Pulmonary artery endothelial cell (primary cell): ENCODE results near the gene WNT7B. TPM values are rescaled to one million over a fixed set of nuclear protein-coding genes. Genes with fewer than 3 reads are reported as not detected.

Source experiments
- DNase-seq: peaks from one replicate; pipeline ENCODE4 v3.0.0-alpha.2; 2011; ENCODE audit warnings: low read depth, low spot score
- total RNA-seq: library from RNA; depleted of rRNA; stranded (reverse); fragments of >200 nt; gene quantifications from 2 replicates; pipeline ENCODE4 v1.2.3, GENCODE V29; 2014

The WNT7B gene
- total RNA-seq, 1 donor from 2014 or later: not detected

GRCh38 chr22:45959719-45960476, 17.1 kb downstream of the WNT7B start:
- no peak for DNase-seq

- DNase-seq: no peak
Observed at GRCh38 chr22:45958971-45959370, 18.0 kb downstream of the WNT7B start.

- no peak for DNase-seq
Observed at GRCh38 chr22:45957826-45958225, 19.1 kb downstream of the WNT7B start.

- DNase-seq: no peak
Observed at GRCh38 chr22:45953178-45953577, 23.8 kb downstream of the WNT7B start.

- DNase-seq: no peak
Observed at GRCh38 chr22:45952553-45952952, 24.4 kb downstream of the WNT7B start.

GRCh38 chr22:45952151-45952550, 24.8 kb downstream of the WNT7B start:
- no peak for DNase-seq

GRCh38 chr22:45949891-45950290, 27.1 kb downstream of the WNT7B start:
- no peak for DNase-seq

DNA sequence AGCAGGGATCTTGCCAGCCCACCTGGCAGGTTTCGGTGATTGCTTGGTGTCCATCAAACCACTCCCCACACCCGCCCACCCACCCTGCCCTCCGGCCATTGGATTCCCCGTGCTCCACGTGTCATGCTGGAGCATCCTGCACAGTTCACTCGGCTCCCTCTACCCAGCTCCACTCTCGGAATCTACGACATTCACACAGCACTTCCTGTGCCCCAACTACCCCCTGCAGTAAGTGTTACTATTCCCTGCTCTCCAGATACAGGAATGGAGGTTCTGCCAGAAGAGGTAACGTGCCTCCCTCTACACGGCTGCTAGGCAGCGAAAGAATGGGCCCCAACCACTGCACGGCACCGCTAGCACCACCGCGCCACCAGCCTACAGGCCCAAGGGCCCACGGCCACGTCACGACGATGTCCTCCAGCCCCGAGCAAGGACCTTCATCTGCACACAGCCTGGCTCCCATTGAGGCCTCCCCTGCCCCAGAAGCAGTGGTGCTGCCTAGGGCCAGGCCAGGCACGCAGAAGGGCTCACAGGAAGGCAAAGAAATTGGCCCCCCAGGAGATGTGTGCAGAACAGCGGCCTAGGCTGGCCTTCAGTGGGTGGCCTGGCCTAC, 27.6 kb downstream of the WNT7B start:
- no peak for DNase-seq

- no peak for DNase-seq
Observed at GRCh38 chr22:45948081-45948648, 28.8 kb downstream of the WNT7B start.

DNA sequence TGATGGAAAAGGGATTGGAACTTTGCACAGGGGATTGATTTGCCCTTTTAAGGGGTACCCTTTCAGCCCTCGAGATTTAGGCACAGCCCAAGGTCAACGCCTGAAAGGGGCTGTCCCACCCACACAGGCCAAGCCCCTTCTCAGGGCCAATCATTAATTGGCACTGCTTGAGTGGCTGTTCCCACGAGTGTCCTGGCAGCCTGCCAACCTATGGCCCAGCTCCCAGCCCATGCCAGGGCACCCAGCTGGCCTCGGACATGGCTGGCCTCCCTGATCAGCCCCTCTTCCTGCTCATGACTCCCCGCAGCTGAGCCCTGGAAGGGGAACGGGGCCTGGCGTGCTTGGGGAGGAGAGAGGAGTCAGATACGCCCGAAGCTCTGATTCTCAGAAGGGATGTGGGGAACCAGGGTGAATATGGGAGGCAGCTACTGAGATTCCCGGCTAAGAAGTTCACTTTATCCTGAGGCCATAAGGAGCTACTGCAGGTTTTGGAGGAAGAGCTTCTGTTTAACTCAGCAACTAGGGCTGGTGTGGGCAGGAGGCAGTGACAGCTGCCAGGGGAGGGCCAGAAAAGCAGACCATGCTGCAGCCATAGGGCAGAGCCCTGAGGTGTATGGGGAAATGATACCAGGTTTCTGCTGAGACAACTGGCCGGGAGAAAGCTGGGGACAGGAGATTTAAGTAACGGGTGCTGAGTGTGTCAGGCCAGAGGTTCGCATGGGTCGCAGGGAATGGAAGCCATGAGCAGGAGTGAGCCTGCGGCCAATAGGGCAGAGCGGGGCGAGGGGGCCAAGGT, 30.0 kb downstream of the WNT7B start:
- DNase-seq: no peak

DNA sequence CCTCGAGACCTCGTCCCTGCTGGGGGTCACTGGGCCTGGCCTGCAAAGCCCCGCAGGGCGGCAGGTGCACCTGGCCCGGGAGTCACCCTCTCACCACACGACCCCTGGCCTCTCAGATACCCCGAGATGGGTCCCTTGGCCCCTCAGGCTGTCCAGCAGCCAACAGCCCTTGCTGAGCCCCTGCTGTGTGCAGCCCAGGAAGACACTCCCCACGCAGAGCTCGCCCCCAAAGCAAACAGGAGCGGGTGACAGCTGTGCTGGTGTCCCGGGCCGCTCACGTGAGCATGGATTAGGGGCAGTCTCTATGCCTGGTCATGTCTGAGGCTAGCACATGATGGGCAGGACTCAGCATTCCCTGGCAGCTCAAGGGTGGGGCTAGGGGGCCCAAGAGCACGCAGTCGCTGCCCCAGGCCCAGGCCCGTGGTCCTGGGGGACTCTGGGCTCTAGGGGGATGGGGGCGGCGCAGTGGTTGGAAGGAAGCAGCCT, 31.3 kb downstream of the WNT7B start:
- DNase-seq: no peak

DNA sequence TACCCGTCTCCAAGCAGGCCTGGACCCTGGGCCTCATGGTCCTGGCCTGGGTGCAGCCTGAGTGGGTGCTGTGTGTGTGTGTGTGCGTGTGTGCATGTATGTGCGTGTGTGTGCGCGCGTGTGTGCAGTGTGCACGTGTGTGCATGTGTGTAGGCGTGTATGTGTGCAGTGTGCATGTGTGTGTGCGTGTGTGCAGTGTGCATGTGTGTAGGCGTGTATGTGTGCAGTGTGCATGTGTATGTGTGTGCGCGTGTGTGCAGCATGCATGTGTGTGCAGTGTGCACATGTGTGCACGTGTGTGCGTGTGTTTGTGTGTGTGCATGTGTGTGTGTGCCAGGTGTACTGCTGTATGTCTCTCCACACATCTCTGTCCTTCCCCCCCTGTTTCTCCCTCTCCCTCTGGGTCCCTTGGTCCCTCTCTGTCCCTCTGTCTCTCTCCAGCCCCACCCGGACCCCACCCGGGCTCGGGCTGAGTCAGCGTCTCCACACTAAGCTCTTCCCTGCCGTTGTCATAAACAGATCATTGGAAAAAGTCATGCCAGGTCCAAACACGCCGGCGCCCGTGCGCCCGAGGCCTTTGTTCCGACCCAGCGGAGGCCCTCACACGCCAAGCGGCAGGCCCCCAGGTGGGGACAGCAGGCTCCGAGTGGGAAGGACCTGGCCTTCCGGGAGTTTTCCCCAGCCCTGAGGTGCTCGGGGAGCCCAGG, 34.0 kb downstream of the WNT7B start:
- no peak for DNase-seq

- no peak for DNase-seq
Observed at GRCh38 chr22:45942344-45942743, 34.6 kb downstream of the WNT7B start.

- DNase-seq: no peak
Observed at GRCh38 chr22:45938913-45939312, 38.0 kb downstream of the WNT7B start.

DNA sequence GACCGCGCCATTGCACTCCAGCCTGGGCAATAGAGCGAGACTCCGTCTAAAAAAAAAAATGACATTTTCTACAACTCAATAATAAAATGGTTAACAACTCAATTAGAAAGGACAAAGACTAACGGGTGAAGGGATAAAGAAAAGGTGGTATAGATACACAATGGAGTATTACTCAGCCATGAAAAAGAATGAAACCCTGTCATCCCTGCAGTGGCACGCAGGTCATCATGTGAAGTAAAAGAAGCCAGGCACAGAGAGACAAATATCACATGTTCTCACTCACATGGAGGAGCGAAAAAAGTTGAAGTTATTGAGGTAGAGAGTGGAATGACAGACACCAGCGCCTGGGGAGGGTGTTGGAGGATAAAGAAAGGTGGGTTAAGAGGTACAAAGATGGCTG, 39.0 kb downstream of the WNT7B start:
- DNase-seq: no peak

- DNase-seq: no peak
Observed at GRCh38 chr22:45935573-45935972, 41.4 kb downstream of the WNT7B start.

GRCh38 chr22:45934659-45935341, 42.2 kb downstream of the WNT7B start:
- no peak for DNase-seq

DNA sequence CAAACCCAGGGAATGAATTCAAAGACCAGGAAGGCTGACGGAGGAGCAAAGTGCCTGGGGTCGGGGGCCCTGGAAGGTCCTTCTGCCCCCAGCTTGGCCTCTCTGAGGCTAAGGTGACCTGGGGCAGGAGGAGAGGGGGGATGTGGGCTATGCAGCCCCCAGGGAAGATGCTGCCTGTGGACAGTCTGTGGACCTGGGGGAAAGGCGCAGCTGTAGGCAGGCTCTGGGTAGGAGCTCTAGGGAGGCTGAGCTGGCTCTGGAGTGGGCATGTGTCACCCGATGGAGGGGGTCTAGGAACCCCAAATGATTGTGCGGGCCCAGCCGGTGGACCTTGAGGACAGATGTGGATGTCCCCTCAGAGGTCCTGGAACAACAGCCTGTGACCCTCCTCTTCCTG, 42.8 kb downstream of the WNT7B start:
- DNase-seq: no peak

DNA sequence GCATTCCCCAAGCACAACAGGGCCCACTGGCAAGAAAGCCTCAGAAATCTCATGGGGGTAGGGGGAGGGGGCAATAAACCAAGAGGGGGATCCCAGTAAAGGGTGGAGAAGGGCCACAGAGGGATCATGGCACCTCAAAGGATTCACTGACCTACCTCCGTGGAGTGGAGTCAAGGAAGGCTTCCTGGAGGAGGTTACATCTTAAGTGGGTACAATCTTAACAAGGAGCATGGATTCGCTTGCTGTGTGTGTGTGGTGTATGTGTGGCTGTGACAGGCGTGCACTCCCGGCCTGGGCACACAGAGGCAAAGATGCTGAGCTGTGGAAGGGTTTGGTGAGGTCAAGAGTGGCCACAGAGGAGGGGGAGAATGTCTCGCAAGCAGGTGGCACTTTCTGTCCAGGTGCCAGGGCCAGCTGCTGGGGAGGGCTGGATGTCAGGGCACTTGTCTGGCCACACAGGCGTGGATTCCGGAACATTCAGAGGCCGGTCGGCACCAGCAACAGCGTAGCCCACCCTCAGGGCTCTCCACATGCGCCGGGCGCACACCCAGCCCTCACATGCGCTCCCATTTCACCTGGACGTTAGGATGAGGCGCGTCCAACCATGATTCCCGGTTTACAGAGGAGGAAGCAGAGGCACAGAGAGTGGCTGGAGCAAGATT, 43.3 kb downstream of the WNT7B start:
- no peak for DNase-seq

- DNase-seq: no peak
Observed at GRCh38 chr22:45932071-45932470, 44.9 kb downstream of the WNT7B start.
